HepG2 (cell line): Measurements from ENCODE around the gene AHCYL2.

Experiments
- JARID2 ChIP-seq: sonication (generic); formaldehyde crosslinking; IDR thresholded peaks from 2 replicates; pipeline ENCODE4 v1.8.1; 2023; ENCODE audit warnings: missing genetic modification reagents, inconsistent platforms; ENCODE audit not compliant: insufficient replicate concordance
- ZKSCAN5 ChIP-seq: sonication (generic); formaldehyde crosslinking; IDR thresholded peaks from 2 replicates; pipeline ENCODE4 v1.5.1; 2020; ENCODE audit warnings: mild to moderate bottlenecking, missing genetic modification reagents
- TF ChIP-seq, protein P1 (sequence below): sonication (generic); formaldehyde crosslinking; IDR thresholded peaks from 2 replicates; pipeline ENCODE4 v1.5.0; 2020; ENCODE audit warnings: mild to moderate bottlenecking, missing genetic modification reagents, moderate library complexity
- TF ChIP-seq, protein P2 (sequence below): sonication (generic); formaldehyde crosslinking; IDR thresholded peaks from 2 replicates; pipeline ENCODE4 v1.4.0; 2020; ENCODE audit warnings: missing genetic modification reagents, mild to moderate bottlenecking, borderline replicate concordance

DNA sequence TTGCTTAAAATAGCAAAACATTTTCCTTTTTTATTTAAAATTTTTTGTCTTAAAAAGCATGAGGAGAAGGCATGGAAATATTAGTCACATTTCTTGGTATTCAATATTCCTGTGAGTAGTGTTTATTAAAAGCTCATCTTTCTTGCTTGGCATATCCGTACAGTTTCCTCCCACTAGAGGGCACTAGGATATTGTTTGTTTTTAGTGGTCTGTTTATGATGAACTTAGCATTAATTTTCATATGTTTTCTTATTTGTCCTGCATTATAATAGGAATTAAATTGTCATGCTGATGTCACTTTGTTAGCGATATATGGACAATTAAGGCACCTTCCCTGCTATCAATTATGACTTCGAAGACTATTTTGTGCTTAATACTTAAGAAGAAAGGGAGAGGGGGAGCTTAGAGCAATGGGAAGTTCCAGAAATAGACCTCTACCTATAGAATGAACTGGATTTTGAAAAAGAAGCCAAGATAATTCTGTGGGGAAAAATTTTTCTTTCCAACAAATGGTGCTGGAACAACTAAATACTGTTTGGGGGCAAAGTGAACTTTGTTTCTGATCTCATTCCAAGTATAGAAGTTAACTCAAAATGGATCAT is 118.4 kb downstream of the AHCYL2 start:
- TF ChIP-seq, protein P1, sequence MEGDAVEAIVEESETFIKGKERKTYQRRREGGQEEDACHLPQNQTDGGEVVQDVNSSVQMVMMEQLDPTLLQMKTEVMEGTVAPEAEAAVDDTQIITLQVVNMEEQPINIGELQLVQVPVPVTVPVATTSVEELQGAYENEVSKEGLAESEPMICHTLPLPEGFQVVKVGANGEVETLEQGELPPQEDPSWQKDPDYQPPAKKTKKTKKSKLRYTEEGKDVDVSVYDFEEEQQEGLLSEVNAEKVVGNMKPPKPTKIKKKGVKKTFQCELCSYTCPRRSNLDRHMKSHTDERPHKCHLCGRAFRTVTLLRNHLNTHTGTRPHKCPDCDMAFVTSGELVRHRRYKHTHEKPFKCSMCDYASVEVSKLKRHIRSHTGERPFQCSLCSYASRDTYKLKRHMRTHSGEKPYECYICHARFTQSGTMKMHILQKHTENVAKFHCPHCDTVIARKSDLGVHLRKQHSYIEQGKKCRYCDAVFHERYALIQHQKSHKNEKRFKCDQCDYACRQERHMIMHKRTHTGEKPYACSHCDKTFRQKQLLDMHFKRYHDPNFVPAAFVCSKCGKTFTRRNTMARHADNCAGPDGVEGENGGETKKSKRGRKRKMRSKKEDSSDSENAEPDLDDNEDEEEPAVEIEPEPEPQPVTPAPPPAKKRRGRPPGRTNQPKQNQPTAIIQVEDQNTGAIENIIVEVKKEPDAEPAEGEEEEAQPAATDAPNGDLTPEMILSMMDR: peak; percentile 59
- TF ChIP-seq, protein P2, sequence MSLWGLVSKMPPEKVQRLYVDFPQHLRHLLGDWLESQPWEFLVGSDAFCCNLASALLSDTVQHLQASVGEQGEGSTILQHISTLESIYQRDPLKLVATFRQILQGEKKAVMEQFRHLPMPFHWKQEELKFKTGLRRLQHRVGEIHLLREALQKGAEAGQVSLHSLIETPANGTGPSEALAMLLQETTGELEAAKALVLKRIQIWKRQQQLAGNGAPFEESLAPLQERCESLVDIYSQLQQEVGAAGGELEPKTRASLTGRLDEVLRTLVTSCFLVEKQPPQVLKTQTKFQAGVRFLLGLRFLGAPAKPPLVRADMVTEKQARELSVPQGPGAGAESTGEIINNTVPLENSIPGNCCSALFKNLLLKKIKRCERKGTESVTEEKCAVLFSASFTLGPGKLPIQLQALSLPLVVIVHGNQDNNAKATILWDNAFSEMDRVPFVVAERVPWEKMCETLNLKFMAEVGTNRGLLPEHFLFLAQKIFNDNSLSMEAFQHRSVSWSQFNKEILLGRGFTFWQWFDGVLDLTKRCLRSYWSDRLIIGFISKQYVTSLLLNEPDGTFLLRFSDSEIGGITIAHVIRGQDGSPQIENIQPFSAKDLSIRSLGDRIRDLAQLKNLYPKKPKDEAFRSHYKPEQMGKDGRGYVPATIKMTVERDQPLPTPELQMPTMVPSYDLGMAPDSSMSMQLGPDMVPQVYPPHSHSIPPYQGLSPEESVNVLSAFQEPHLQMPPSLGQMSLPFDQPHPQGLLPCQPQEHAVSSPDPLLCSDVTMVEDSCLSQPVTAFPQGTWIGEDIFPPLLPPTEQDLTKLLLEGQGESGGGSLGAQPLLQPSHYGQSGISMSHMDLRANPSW: no peak
- no peak for TF ChIP-seq ZKSCAN5 (CRISPR knock-in tag)
- no peak for TF ChIP-seq JARID2
